ENCODE results near the gene ZBTB2. TPM values are rescaled to one million over a fixed set of nuclear protein-coding genes. Genes with fewer than 3 reads are reported as not detected.
"Not testable (repeated sequence)": the region's sequence is repeated elsewhere in the genome, so short reads cannot be mapped to it uniquely, and the experiment has no call there.

Gene ZBTB2
- total and polyA plus RNA-seq, 10 of the 15 experiments (the other 5 are each of a cell fraction or from before 2014, with no cell fraction given), result 4.2 to 21.9 (median 15.0) TPM

GRCh38 chr6:151342750-151343149 is 48.6 kb downstream of the ZBTB2 start:
- POLR2A ChIA-PET, result interaction anchor here (0.6 kb wide), 1 partner anchor 132 kb away, joined by 3 read pairs; no protein-coding TSS in a partner anchor
- CTCF ChIA-PET, result interaction anchor here (1.1 to 1.3 kb wide), 2 partner anchors 14 to 19 kb away, joined by 3 read pairs; no protein-coding TSS in a partner anchor

DNA sequence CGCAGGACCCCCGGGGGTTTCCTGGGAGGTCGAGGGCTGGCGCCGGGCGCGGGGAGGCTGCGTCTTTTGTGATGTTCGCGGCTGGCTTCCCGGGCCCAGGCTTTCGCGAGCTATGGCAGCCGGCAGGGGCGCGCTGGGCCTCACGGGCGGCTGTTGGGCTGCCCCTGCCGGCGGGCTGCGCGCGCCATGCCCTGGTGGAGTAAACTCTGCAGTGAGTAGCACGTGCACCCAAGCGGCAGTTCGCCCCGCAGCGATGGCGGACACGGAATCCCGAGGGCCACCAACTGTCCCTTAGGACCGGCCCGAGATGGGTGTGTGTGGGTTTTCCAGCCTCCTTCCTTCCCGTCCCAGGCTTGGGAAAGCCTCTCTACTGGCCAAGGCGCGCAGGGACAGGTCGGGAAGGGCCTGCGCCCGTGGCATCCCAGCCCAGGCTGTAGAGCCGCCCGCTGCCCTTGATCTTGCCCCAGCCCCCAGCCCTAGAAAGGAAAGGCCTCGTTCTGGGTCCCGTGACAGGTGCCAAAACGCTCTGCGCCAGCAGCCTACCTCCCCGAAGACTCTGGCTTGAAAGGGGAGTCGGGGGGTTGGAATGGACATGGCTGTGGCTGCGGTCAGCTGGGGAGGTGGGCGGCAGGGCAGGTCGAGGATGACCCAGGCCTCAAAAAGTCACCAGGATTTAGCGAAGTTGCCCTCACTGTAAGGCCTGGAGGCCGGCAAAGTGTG is 49.7 kb downstream of the ZBTB2 start:
- Histone ChIP-seq H2AFZ (ENCODE audit: control insufficient read depth, low read depth, low read length) (no peak overlapping the region), H3K27ac (ENCODE audit: control insufficient read depth, insufficient read depth) (no peak overlapping the region), H3K4me1 (ENCODE audit: control insufficient read depth, insufficient read depth, low read length) (no peaks in the 10 kb centered on the region), H4K20me1 (ENCODE audit: control insufficient read depth, insufficient read depth) (no peaks in the 10 kb centered on the region), H3K9me3 (replicated peaks; ENCODE audit: control insufficient read depth, insufficient read depth, low read length) (no peaks in the 10 kb centered on the region), H3K79me2 (ENCODE audit: control insufficient read depth, insufficient read depth, low read length) (no peaks in the 10 kb centered on the region), H3K4me3 (no peak overlapping the region), H3K27me3 (replicated peaks in 1 of 2; ENCODE audit: control insufficient read depth in 2 of 2, insufficient read depth in 2 of 2, low read length in 1 of 2) (no peaks in the 10 kb centered on the region), H3K4me2 (ENCODE audit: control insufficient read depth, insufficient read depth) (no peak overlapping the region), H3K36me3 (ENCODE audit: control insufficient read depth in 2 of 2, insufficient read depth in 2 of 2, low read length in 1 of 2) (no peaks in the 10 kb centered on the region), H3K9ac (ENCODE audit: control insufficient read depth, insufficient read depth, low read length) (no peak overlapping the region)
- FAIRE-seq, result no peak
- POLR2A ChIA-PET, result no interaction called here
- BruUV-seq (replicated peaks), result no TSS peak
- no peak for ATAC-seq
- intact Hi-C loops (cut with micrococcal nuclease; ENCODE audit: unreplicated experiment) (no loop called here), in situ Hi-C loops (cut with MboI) (no loop called here)
- CTCF ChIA-PET, result interaction anchor here (1.3 kb wide), 1 partner anchor 15 kb away, joined by 3 read pairs; no protein-coding TSS in a partner anchor
- RAD21 ChIA-PET (ENCODE audit: unreplicated experiment), result no interaction called here
- DNase-seq (ENCODE audit: low read depth, low spot score), result no peak
- SMC1A ChIA-PET (ENCODE audit: uncharacterized antibody, unreplicated experiment), result interaction anchor here (1.0 kb wide), 1 partner anchor 9 kb away, joined by 3 read pairs; no protein-coding TSS in a partner anchor
- 84% methylated on average over 49 of the region's 52 CpGs for WGBS (ENCODE audit: insufficient coverage, insufficient replicate concordance, low lambda C conversion rate, missing lambda C conversion rate)
- TF ChIP-seq LARP7 (IDR thresholded peaks at IDR 0.05) (no peak), ZNF384 (IDR thresholded peaks at IDR 0.05; ENCODE audit: borderline replicate concordance, low read depth, low read length) (no peak), BHLHE40 (IDR thresholded peaks at IDR 0.05; ENCODE audit: borderline replicate concordance in 1 of 2, low read depth in 2 of 2, low read length in 1 of 2) (no peak), PBX3 (IDR thresholded peaks at IDR 0.05; ENCODE audit: insufficient replicate concordance, low read depth, low read length) (no peak), BCL11A (IDR thresholded peaks at IDR 0.05; ENCODE audit: low read depth, low read length) (no peak), NFXL1 (IDR thresholded peaks at IDR 0.05; ENCODE audit: borderline replicate concordance) (no peak), BCLAF1 (IDR thresholded peaks at IDR 0.05) (no peak)
- TF ChIP-seq, protein P1, sequence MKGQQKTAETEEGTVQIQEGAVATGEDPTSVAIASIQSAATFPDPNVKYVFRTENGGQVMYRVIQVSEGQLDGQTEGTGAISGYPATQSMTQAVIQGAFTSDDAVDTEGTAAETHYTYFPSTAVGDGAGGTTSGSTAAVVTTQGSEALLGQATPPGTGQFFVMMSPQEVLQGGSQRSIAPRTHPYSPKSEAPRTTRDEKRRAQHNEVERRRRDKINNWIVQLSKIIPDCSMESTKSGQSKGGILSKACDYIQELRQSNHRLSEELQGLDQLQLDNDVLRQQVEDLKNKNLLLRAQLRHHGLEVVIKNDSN (IDR thresholded peaks at IDR 0.05; ENCODE audit: borderline replicate concordance, extremely low read length, insufficient read depth, low read depth, low read length), result no peak

More at GRCh38 chr6:151342750-151343149, 48.6 kb downstream of the ZBTB2 start:
- H3K27ac ChIP-seq (ENCODE audit: control insufficient read depth, insufficient read depth); BruUV-seq (replicated peaks); H3K79me2 ChIP-seq (ENCODE audit: control insufficient read depth, insufficient read depth, low read length); H3K36me3 ChIP-seq (ENCODE audit: control insufficient read depth in 2 of 2, insufficient read depth in 2 of 2, low read length in 1 of 2); RAD21 ChIA-PET (ENCODE audit: unreplicated experiment); H3K9ac ChIP-seq (ENCODE audit: control insufficient read depth, insufficient read depth, low read length); H4K20me1 ChIP-seq (ENCODE audit: control insufficient read depth, insufficient read depth); FAIRE-seq; H2AFZ ChIP-seq (ENCODE audit: control insufficient read depth, low read depth, low read length); intact Hi-C loops (cut with micrococcal nuclease; ENCODE audit: unreplicated experiment); DNase-seq (ENCODE audit: low read depth, low spot score); H3K4me1 ChIP-seq (ENCODE audit: control insufficient read depth, insufficient read depth, low read length); in situ Hi-C loops (cut with MboI); H3K27me3 ChIP-seq (replicated peaks in 1 of 2; ENCODE audit: control insufficient read depth in 2 of 2, insufficient read depth in 2 of 2, low read length in 1 of 2); H3K4me2 ChIP-seq (ENCODE audit: control insufficient read depth, insufficient read depth); H3K9me3 ChIP-seq (replicated peaks; ENCODE audit: control insufficient read depth, insufficient read depth, low read length); ATAC-seq; H3K4me3 ChIP-seq: not testable (repeated sequence)
- SMC1A ChIA-PET (ENCODE audit: uncharacterized antibody, unreplicated experiment), result interaction anchor here (1.0 kb wide), 1 partner anchor 10 kb away, joined by 3 read pairs; no protein-coding TSS in a partner anchor
- WGBS (ENCODE audit: insufficient coverage, insufficient replicate concordance, low lambda C conversion rate, missing lambda C conversion rate), result 64% methylated on average over 10 of the region's 10 CpGs
